Measurements from ENCODE around the gene NEDD4L.
"Not testable (repeated sequence)": the region's sequence is repeated elsewhere in the genome, so short reads cannot be mapped to it uniquely, and the experiment has no call there.

The NEDD4L gene

GRCh38 chr18:58048081-58048642 is 4.1 kb downstream of the NEDD4L start:
- DNase-seq (ENCODE audit: low spot score in 2 of 2) (no peak), ATAC-seq (replicated peaks; ENCODE audit: extremely low read depth, poor library complexity, severe bottlenecking) (no peak)
- peaks cover 20% of the 10 kb centered on the region for H3K4me1 Mint-ChIP-seq
- no peaks in the 10 kb centered on the region for H3K9me3 Mint-ChIP-seq
- H3K4me3 Mint-ChIP-seq, result no peak overlapping the region
- H3K36me3 Mint-ChIP-seq (ENCODE audit: insufficient read depth), result peaks cover 4% of the 10 kb centered on the region
- peaks cover 31% of the 10 kb centered on the region for H3K27me3 Mint-ChIP-seq
- no peak overlapping the region for H3K27ac Mint-ChIP-seq (ENCODE audit: low read depth)

GRCh38 chr18:58049000-58049688 is 5.1 kb downstream of the NEDD4L start:
- Mint-ChIP-seq H3K4me3 (no peak overlapping the region), H3K4me1 (peaks cover 15% of the 10 kb centered on the region), H3K27me3 (peaks cover 31% of the 10 kb centered on the region), H3K27ac (ENCODE audit: low read depth) (no peak overlapping the region), H3K36me3 (ENCODE audit: insufficient read depth) (peaks cover 2% of the 10 kb centered on the region), H3K9me3 (no peaks in the 10 kb centered on the region)
- no peak for ATAC-seq (replicated peaks; ENCODE audit: extremely low read depth, poor library complexity, severe bottlenecking)
- DNase-seq (ENCODE audit: low spot score in 2 of 2), result no peak

GRCh38 chr18:58050963-58051362 is 6.9 kb downstream of the NEDD4L start:
- DNase-seq (ENCODE audit: low spot score in 2 of 2); H3K36me3 Mint-ChIP-seq (ENCODE audit: insufficient read depth); H3K4me1 Mint-ChIP-seq; H3K27ac Mint-ChIP-seq (ENCODE audit: low read depth); H3K4me3 Mint-ChIP-seq; H3K9me3 Mint-ChIP-seq; ATAC-seq (replicated peaks; ENCODE audit: extremely low read depth, poor library complexity, severe bottlenecking): not testable (repeated sequence)
- H3K27me3 Mint-ChIP-seq, result peaks cover 24% of the 10 kb centered on the region

GRCh38 chr18:58051765-58052460 is 7.9 kb downstream of the NEDD4L start:
- no peak overlapping the region for H3K4me3 Mint-ChIP-seq
- no peak for DNase-seq (ENCODE audit: low spot score in 2 of 2)
- no peak overlapping the region for H3K27ac Mint-ChIP-seq (ENCODE audit: low read depth)
- no peaks in the 10 kb centered on the region for H3K4me1 Mint-ChIP-seq
- no peaks in the 10 kb centered on the region for H3K9me3 Mint-ChIP-seq
- H3K27me3 Mint-ChIP-seq, result peaks cover 15% of the 10 kb centered on the region
- ATAC-seq (replicated peaks; ENCODE audit: extremely low read depth, poor library complexity, severe bottlenecking), result no peak
- H3K36me3 Mint-ChIP-seq (ENCODE audit: insufficient read depth), result no peaks in the 10 kb centered on the region

GRCh38 chr18:58052960-58053359 is 8.9 kb downstream of the NEDD4L start:
- no peaks in the 10 kb centered on the region for H3K9me3 Mint-ChIP-seq
- no peak overlapping the region for H3K27ac Mint-ChIP-seq (ENCODE audit: low read depth)
- DNase-seq (ENCODE audit: low spot score in 2 of 2) (no peak), ATAC-seq (replicated peaks; ENCODE audit: extremely low read depth, poor library complexity, severe bottlenecking) (no peak)
- peaks cover 6% of the 10 kb centered on the region for H3K27me3 Mint-ChIP-seq
- no peaks in the 10 kb centered on the region for H3K4me1 Mint-ChIP-seq
- no peaks in the 10 kb centered on the region for H3K36me3 Mint-ChIP-seq (ENCODE audit: insufficient read depth)
- no peak overlapping the region for H3K4me3 Mint-ChIP-seq

- Mint-ChIP-seq H3K27me3 (peaks cover 6% of the 10 kb centered on the region), H3K4me3 (no peak overlapping the region), H3K9me3 (no peaks in the 10 kb centered on the region), H3K4me1 (no peaks in the 10 kb centered on the region), H3K27ac (ENCODE audit: low read depth) (no peak overlapping the region), H3K36me3 (ENCODE audit: insufficient read depth) (no peaks in the 10 kb centered on the region)
- DNase-seq (ENCODE audit: low spot score in 2 of 2), result no peak
- no peak for ATAC-seq (replicated peaks; ENCODE audit: extremely low read depth, poor library complexity, severe bottlenecking)
Measured at GRCh38 chr18:58054041-58054781, 10.2 kb downstream of the NEDD4L start.

GRCh38 chr18:58055890-58056558 is 12.0 kb downstream of the NEDD4L start:
- Mint-ChIP-seq H3K27me3 (peaks cover 14% of the 10 kb centered on the region), H3K4me1 (no peaks in the 10 kb centered on the region), H3K9me3 (no peaks in the 10 kb centered on the region), H3K4me3 (no peak overlapping the region), H3K27ac (ENCODE audit: low read depth) (no peak overlapping the region), H3K36me3 (ENCODE audit: insufficient read depth) (no peaks in the 10 kb centered on the region)
- DNase-seq (ENCODE audit: low spot score in 2 of 2) (no peak), ATAC-seq (replicated peaks; ENCODE audit: extremely low read depth, poor library complexity, severe bottlenecking) (no peak)

GRCh38 chr18:58056852-58057251 is 12.8 kb downstream of the NEDD4L start:
- ATAC-seq (replicated peaks; ENCODE audit: extremely low read depth, poor library complexity, severe bottlenecking), result no peak
- Mint-ChIP-seq H3K36me3 (ENCODE audit: insufficient read depth) (no peaks in the 10 kb centered on the region), H3K4me1 (no peaks in the 10 kb centered on the region), H3K27ac (ENCODE audit: low read depth) (no peak overlapping the region), H3K9me3 (no peaks in the 10 kb centered on the region), H3K27me3 (peaks cover 17% of the 10 kb centered on the region), H3K4me3 (no peak overlapping the region)
- no peak for DNase-seq (ENCODE audit: low spot score in 2 of 2)

- Mint-ChIP-seq H3K4me3 (no peak overlapping the region), H3K27ac (ENCODE audit: low read depth) (no peak overlapping the region)
Measured at GRCh38 chr18:58057291-58057965, 13.4 kb downstream of the NEDD4L start.

GRCh38 chr18:58058720-58059119 is 14.7 kb downstream of the NEDD4L start:
- Mint-ChIP-seq H3K27me3 (peaks cover 24% of the 10 kb centered on the region), H3K27ac (ENCODE audit: low read depth) (no peak overlapping the region), H3K9me3 (no peaks in the 10 kb centered on the region), H3K4me1 (no peaks in the 10 kb centered on the region), H3K36me3 (ENCODE audit: insufficient read depth) (no peaks in the 10 kb centered on the region), H3K4me3 (no peak overlapping the region)
- ATAC-seq (replicated peaks; ENCODE audit: extremely low read depth, poor library complexity, severe bottlenecking) (no peak), DNase-seq (ENCODE audit: low spot score in 2 of 2) (no peak)

More at GRCh38 chr18:58057291-58057965, 13.4 kb downstream of the NEDD4L start:
- peaks cover 23% of the 10 kb centered on the region for H3K27me3 Mint-ChIP-seq
- H3K36me3 Mint-ChIP-seq (ENCODE audit: insufficient read depth), result no peaks in the 10 kb centered on the region
- H3K4me1 Mint-ChIP-seq, result no peaks in the 10 kb centered on the region
- no peaks in the 10 kb centered on the region for H3K9me3 Mint-ChIP-seq
- no peak for DNase-seq (ENCODE audit: low spot score in 2 of 2)
- ATAC-seq (replicated peaks; ENCODE audit: extremely low read depth, poor library complexity, severe bottlenecking), result no peak

- Mint-ChIP-seq H3K27me3 (peaks cover 31% of the 10 kb centered on the region), H3K36me3 (ENCODE audit: insufficient read depth) (no peaks in the 10 kb centered on the region), H3K9me3 (no peaks in the 10 kb centered on the region), H3K27ac (ENCODE audit: low read depth) (no peak overlapping the region), H3K4me1 (no peaks in the 10 kb centered on the region), H3K4me3 (no peak overlapping the region)
- DNase-seq (ENCODE audit: low spot score in 2 of 2), result no peak
- ATAC-seq (replicated peaks; ENCODE audit: extremely low read depth, poor library complexity, severe bottlenecking), result no peak
Measured at GRCh38 chr18:58060254-58060653, 16.2 kb downstream of the NEDD4L start.

- ATAC-seq (replicated peaks; ENCODE audit: extremely low read depth, poor library complexity, severe bottlenecking) (no peak), DNase-seq (ENCODE audit: low spot score in 2 of 2) (no peak)
- Mint-ChIP-seq H3K9me3 (no peaks in the 10 kb centered on the region), H3K27me3 (peaks cover 39% of the 10 kb centered on the region), H3K36me3 (ENCODE audit: insufficient read depth) (no peaks in the 10 kb centered on the region), H3K4me3 (no peak overlapping the region), H3K27ac (ENCODE audit: low read depth) (no peak overlapping the region), H3K4me1 (no peaks in the 10 kb centered on the region)
Measured at GRCh38 chr18:58061349-58061748, 17.3 kb downstream of the NEDD4L start.
